ENCODE data around the gene SLBP.

SLBP gene

GRCh38 chr4:1726146-1726934 lies 14.2 kb upstream of the SLBP start:
- DNase-seq (ENCODE audit: low spot score) = peak; percentile 84

- DNase-seq (ENCODE audit: low spot score) = no peak
Measured at GRCh38 chr4:1725521-1725920, 13.4 kb upstream of the SLBP start.

- no peak for DNase-seq (ENCODE audit: low spot score)
Measured at GRCh38 chr4:1723131-1723801, 11.1 kb upstream of the SLBP start.

- DNase-seq (ENCODE audit: low spot score) = no peak
Measured at GRCh38 chr4:1722551-1723118, 10.5 kb upstream of the SLBP start.

- DNase-seq (ENCODE audit: low spot score) = no peak
Measured at GRCh38 chr4:1721666-1722550, 9.8 kb upstream of the SLBP start.

- DNase-seq (ENCODE audit: low spot score) = peak; percentile 96
Measured at GRCh38 chr4:1721003-1721665, 9.0 kb upstream of the SLBP start, which contains the start of the genes TACC3 and TMEM129. TSS of gene TACC3 (plus strand) at chr4:1721521. CDS start at chr4:1723422, 1,901 bp downstream. TSS of gene TMEM129 (minus strand) at chr4:1721323. CDS start at chr4:1720837, 486 bp downstream.

GRCh38 chr4:1720163-1720983 lies 8.3 kb upstream of the SLBP start:
- no peak for DNase-seq (ENCODE audit: low spot score)

- no peak for DNase-seq (ENCODE audit: low spot score)
Measured at GRCh38 chr4:1718095-1718850, 6.2 kb upstream of the SLBP start.

- no peak for DNase-seq (ENCODE audit: low spot score)
Measured at GRCh38 chr4:1717129-1718094, 5.3 kb upstream of the SLBP start.

GRCh38 chr4:1716065-1716945 lies 4.2 kb upstream of the SLBP start:
- no peak for DNase-seq (ENCODE audit: low spot score)

- DNase-seq (ENCODE audit: low spot score) = no peak
Measured at GRCh38 chr4:1715002-1715758, 3.1 kb upstream of the SLBP start.

GRCh38 chr4:1714303-1715001 lies 2.3 kb upstream of the SLBP start:
- no peak for DNase-seq (ENCODE audit: low spot score)

GRCh38 chr4:1713003-1713851 lies 1.1 kb upstream of the SLBP start:
- no peak for DNase-seq (ENCODE audit: low spot score)

- no peak for DNase-seq (ENCODE audit: low spot score)
Measured at GRCh38 chr4:1711571-1712215, 426 bp downstream of the SLBP start.

Measured in putamen (tissue), 1 donor.